ENCODE data around the gene DYNC1I1.

DNA sequence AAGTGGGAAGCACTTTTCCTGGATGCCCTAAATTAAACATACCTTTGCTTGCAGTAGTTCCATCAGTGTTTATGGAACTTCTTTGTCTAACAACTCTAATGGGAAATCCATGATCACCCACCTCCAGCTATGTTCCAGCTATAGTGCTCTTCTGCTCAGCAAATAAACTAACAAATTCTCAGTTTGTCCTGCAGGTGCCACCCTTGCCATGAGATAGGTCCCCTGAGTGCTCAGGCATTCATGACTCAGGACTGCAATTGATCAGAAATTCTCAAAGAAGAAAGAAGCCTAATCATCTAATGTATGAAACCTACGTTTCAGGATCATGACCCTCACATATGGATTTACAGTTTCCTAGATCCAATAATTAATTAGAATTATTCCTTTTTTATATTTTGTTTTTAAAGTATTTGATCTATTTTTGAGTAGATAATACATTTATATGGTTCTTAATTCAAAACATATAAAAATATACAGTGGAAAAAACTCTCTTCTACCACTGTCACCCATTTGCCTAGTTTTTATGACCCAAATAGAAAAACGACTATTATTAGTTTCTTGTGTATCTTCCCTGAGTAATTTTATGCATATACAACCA lies 48.7 kb upstream of the DYNC1I1 start:
- TF ChIP-seq CTCF (conservative IDR thresholded peaks at IDR 0.05) (peak; percentile 74), EZH2 (IDR thresholded peaks at IDR 0.05; ENCODE audit: low read depth) (no peak)
